ENCODE results near the gene CDH15.

CDH15 gene

DNA sequence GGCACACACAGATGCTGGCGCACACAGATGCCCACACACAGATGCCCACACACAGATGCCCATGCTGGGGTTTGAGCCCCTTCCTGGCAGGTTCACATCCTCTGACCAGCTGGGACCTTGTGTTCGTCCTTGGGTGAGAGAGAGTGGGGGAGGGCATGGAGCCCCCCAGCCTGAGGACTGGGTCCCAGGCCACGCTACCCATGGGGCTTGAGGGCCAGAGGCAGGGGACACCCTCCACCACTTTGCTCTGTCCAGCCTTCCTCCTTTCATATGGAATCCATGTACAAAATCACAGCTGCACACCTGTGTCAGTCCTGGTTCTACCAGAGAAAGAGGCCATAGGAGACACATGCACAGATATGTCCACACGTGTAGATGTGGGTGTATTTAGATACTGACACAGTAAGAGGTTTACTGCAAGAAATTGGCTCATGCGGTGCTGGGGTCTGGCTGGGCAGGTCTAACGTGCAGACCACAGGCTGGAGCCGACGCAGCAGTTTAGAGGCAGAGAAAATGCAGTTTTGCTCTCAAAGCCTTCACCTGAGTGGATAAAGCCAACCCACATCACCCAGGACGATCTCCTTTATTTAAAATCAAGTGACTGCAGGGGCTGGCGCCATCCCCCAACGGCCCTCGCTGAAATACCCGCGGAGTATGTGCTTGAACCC is 17.9 kb downstream of the CDH15 start:
- no peak overlapping the region for H3K4me3 ChIP-seq (ENCODE audit: low read depth, low read length)
- no peak for DNase-seq (ENCODE audit: low read depth)
- TF ChIP-seq, protein P1, sequence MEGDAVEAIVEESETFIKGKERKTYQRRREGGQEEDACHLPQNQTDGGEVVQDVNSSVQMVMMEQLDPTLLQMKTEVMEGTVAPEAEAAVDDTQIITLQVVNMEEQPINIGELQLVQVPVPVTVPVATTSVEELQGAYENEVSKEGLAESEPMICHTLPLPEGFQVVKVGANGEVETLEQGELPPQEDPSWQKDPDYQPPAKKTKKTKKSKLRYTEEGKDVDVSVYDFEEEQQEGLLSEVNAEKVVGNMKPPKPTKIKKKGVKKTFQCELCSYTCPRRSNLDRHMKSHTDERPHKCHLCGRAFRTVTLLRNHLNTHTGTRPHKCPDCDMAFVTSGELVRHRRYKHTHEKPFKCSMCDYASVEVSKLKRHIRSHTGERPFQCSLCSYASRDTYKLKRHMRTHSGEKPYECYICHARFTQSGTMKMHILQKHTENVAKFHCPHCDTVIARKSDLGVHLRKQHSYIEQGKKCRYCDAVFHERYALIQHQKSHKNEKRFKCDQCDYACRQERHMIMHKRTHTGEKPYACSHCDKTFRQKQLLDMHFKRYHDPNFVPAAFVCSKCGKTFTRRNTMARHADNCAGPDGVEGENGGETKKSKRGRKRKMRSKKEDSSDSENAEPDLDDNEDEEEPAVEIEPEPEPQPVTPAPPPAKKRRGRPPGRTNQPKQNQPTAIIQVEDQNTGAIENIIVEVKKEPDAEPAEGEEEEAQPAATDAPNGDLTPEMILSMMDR (IDR thresholded peaks at IDR 0.05; ENCODE audit: control insufficient read depth, extremely low read depth, insufficient read depth), result no peak

DNA sequence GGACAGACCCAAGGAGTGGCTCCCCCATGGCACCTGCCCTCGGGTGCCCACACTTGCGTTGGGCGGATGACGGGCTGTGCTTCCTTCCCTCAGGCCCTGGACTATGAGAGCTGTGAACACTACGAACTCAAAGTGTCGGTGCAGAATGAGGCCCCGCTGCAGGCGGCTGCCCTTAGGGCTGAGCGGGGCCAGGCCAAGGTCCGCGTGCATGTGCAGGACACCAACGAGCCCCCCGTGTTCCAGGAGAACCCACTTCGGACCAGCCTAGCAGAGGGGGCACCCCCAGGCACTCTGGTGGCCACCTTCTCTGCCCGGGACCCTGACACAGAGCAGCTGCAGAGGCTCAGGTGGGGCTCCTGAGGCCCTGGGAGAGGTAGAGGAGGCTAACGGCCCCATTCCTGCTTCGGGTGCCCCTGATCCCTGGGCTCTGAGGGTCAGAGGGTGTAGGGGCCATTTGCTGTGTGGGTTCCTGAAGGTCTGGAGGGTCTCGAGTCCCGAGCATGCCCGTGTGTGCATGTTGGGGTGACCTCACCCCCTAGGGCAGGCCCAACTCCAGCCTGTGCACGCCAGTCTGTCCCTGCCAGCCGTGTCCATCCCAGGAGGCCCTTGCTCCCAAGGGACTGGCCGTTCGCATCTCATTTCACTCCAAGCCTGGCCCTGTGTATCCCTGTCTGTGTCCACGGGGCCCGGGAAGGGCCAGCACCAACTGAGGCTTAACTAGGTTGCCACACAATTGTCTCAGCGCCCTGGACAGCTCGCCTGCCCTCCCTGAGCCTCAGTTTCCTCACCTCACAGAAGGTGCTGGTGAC is 18.8 kb downstream of the CDH15 start:
- TF ChIP-seq, protein P1 (IDR thresholded peaks at IDR 0.05; ENCODE audit: control insufficient read depth, extremely low read depth, insufficient read depth), result no peak
- no peak for DNase-seq (ENCODE audit: low read depth)
- H3K4me3 ChIP-seq (ENCODE audit: low read depth, low read length), result no peak overlapping the region

DNA sequence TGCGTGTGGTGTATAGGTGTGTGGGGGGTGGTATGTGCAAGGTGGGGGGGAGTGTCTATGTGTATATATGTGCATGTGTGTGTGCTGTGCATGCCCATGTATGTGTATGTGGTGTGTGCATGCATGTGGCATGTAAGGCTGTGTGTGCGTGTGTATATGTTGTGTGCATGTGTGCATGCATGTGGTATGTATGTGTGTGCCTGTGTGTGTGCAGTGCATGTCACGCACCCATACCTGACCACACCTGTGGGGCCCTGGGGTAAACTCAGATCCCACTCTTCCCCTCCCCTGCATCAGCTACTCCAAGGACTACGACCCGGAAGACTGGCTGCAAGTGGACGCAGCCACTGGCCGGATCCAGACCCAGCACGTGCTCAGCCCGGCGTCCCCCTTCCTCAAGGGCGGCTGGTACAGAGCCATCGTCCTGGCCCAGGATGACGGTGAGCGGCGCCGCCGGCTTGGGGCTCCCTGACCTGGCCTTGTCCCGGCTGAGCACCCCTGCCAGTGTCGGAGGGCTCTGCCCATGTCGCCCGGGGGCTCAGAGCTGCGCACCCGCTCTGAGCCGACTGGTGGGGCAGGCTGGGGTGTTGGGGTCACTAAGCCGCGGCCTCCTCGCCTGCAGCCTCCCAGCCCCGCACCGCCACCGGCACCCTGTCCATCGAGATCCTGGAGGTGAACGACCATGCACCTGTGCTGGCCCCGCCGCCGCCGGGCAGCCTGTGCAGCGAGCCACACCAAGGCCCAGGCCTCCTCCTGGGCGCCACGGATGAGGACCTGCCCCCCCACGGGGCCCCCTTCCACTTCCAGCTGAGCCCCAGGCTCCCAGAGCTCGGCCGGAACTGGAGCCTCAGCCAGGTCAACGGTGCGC is 19.7 kb downstream of the CDH15 start:
- TF ChIP-seq, protein P1 (IDR thresholded peaks at IDR 0.05; ENCODE audit: control insufficient read depth, extremely low read depth, insufficient read depth), result no peak
- H3K4me3 ChIP-seq (ENCODE audit: low read depth, low read length), result peak overlapping the region; percentile 60; the same call in 1 of the 2 replicates
- no peak for DNase-seq (ENCODE audit: low read depth)

DNA sequence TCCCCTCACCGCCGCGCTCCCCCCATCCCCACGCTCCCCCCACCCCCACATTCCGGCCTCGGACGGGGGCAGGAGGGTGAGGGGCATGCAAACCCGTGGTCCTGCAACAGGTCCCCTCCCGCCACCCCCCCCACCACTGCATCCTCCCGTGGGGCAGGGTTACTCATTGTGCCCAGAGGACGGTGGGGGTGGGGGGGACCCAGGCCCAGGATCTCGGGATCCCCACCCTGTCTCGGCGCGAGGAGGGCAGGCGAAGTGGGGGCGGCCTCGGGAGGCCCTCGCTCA is 20.3 kb downstream of the CDH15 start:
- H3K4me3 ChIP-seq (ENCODE audit: low read depth, low read length), result peak overlapping the region; percentile 60
- TF ChIP-seq, protein P1 (IDR thresholded peaks at IDR 0.05; ENCODE audit: control insufficient read depth, extremely low read depth, insufficient read depth), result no peak
- no peak for DNase-seq (ENCODE audit: low read depth)

DNA sequence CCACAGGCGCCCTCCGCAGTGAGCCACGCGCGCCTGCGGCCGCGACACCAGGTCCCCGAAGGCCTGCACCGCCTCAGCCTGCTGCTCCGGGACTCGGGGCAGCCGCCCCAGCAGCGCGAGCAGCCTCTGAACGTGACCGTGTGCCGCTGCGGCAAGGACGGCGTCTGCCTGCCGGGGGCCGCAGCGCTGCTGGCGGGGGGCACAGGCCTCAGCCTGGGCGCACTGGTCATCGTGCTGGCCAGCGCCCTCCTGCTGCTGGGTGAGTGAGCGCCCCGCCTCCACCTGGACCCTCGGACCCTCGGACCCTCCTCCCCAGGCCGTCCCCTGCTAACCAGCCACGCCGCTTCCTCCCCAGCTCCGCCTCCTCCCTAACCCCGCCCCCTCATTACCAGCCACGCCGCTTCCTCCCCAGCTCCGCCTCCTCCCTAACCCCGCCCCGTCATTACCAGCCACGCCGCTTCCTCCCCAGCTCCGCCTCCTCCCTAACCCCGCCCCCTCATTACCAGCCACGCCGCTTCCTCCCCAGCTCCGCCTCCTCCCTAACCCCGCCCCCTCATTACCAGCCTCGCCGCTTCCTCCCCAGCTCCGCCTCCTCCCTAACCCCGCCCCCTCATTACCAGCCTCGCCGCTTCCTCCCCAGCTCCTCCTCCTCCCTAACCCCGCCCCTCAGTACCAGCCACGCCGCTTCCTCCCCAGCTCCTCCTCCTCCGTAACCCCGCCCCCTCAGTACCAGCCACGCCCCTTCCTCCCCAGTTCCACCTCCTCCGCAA is 20.8 kb downstream of the CDH15 start:
- H3K4me3 ChIP-seq (ENCODE audit: low read depth, low read length), result peak overlapping the region; percentile 60
- DNase-seq (ENCODE audit: low read depth), result peak; percentile 60

DNA sequence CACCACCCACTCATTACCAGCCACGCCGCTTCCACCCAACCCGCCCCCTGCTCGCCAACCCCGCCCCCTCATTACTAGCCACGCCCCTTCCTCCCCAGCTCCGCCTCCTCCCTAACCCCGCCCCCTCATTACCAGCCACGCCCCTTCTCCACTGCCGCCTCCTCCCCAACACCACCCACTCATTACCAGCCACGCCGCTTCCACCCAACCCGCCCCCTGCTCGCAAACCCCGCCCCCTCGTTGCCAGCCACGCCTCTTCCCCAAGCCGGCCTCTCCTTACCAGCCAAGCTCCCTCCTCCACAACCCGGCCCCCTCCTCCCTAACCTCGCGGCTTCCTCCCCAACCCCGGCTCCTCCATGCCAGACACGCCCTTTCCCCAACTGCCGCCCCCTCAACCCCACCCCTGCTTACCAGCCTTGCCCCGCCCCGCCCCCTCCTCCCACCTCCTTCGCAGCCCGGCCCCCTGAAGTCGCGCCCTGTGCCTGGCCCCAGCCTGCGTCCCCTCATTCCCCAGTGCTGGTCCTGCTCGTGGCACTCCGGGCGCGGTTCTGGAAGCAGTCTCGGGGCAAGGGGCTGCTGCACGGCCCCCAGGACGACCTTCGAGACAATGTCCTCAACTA is 21.5 kb downstream of the CDH15 start:
- H3K4me3 ChIP-seq (ENCODE audit: low read depth, low read length), result no peak overlapping the region
- peak; percentile 83 for DNase-seq (ENCODE audit: low read depth)
- TF ChIP-seq, protein P1 (IDR thresholded peaks at IDR 0.05; ENCODE audit: control insufficient read depth, extremely low read depth, insufficient read depth), result no peak

Data from LNCaP clone FGC (cell line).